ENCODE measurements around the gene LANCL2. TPM values are rescaled to one million over a fixed set of nuclear protein-coding genes. Genes with fewer than 3 reads are reported as not detected.
"Not testable (repeated sequence)": the region's sequence is repeated elsewhere in the genome, so short reads cannot be mapped to it uniquely, and the experiment has no call there.

The LANCL2 gene
- total RNA-seq, 1 donor from 2014 or later = 21.5 TPM

GRCh38 chr7:55413442-55413841 is 48.3 kb downstream of the LANCL2 start:
- H3K27me3 Mint-ChIP-seq = no peaks in the 10 kb centered on the region
- H3K9me3 Mint-ChIP-seq = no peaks in the 10 kb centered on the region
- H3K36me3 Mint-ChIP-seq (ENCODE audit: low read depth) = peaks cover 7% of the 10 kb centered on the region
- H3K4me1 Mint-ChIP-seq = peaks cover 2% of the 10 kb centered on the region
- TF ChIP-seq CTCF (IDR thresholded peaks at IDR 0.05) = no peak
- intact Hi-C loops (cut with micrococcal nuclease) = no loop called here
- ChIA-PET POLR2A (interaction anchor here (0.5 to 0.6 kb wide), 2 partner anchors 550 to 619 kb away, joined by 3 to 9 read pairs; no protein-coding TSS in a partner anchor), CTCF (interaction anchor here (0.6 to 4.0 kb wide), 6 partner anchors 10 to 158 kb away, joined by 3 to 33 read pairs (median 4); no protein-coding TSS in a partner anchor)
- no peak overlapping the region for H3K27ac Mint-ChIP-seq
- ATAC-seq (ENCODE audit: low read depth) (no peak), DNase-seq (no peak)
- H3K4me3 Mint-ChIP-seq = no peak overlapping the region

GRCh38 chr7:55415173-55415778 is 50.1 kb downstream of the LANCL2 start:
- peak; percentile 55 for DNase-seq
- POLR2A ChIA-PET = interaction anchor here (0.6 to 1.5 kb wide), 3 partner anchors 50 to 656 kb away, joined by 3 to 12 read pairs (median 4); partner anchors contain the start of genes LANCL2, NIPSNAP2 and SEC61G
- H3K27me3 Mint-ChIP-seq = no peaks in the 10 kb centered on the region

GRCh38 chr7:55417456-55417855 is 52.3 kb downstream of the LANCL2 start:
- H3K27me3 Mint-ChIP-seq; ATAC-seq (ENCODE audit: low read depth); H3K9me3 Mint-ChIP-seq; CTCF ChIA-PET; POLR2A ChIA-PET; H3K4me1 Mint-ChIP-seq; H3K27ac Mint-ChIP-seq; H3K36me3 Mint-ChIP-seq (ENCODE audit: low read depth); intact Hi-C loops (cut with micrococcal nuclease); DNase-seq; H3K4me3 Mint-ChIP-seq: not testable (repeated sequence)

More at GRCh38 chr7:55415173-55415778, 50.1 kb downstream of the LANCL2 start:
- Mint-ChIP-seq H3K27ac (no peak overlapping the region), H3K4me3 (no peak overlapping the region), H3K9me3 (no peaks in the 10 kb centered on the region), H3K36me3 (ENCODE audit: low read depth) (peaks cover 7% of the 10 kb centered on the region), H3K4me1 (peaks cover 2% of the 10 kb centered on the region)
- CTCF ChIA-PET = interaction anchor here (0.7 to 4.0 kb wide), 14 partner anchors 8 to 658 kb away, joined by 3 to 33 read pairs (median 4); no protein-coding TSS in a partner anchor
- intact Hi-C loops (cut with micrococcal nuclease) = loop anchor here (1.0 kb wide), 3 partner anchors 50 to 641 kb away; partner anchors contain the start of gene LANCL2
- TF ChIP-seq CTCF (IDR thresholded peaks at IDR 0.05) = no peak
- ATAC-seq (ENCODE audit: low read depth) = peak; percentile 99

GRCh38 chr7:55420530-55420929 is 55.4 kb downstream of the LANCL2 start:
- no peaks in the 10 kb centered on the region for H3K4me1 Mint-ChIP-seq
- DNase-seq (no peak), ATAC-seq (ENCODE audit: low read depth) (no peak)
- peaks cover 5% of the 10 kb centered on the region for H3K36me3 Mint-ChIP-seq (ENCODE audit: low read depth)
- no peak for TF ChIP-seq CTCF (IDR thresholded peaks at IDR 0.05)
- no peak overlapping the region for H3K4me3 Mint-ChIP-seq
- no peaks in the 10 kb centered on the region for H3K9me3 Mint-ChIP-seq
- POLR2A ChIA-PET = no interaction called here
- intact Hi-C loops (cut with micrococcal nuclease) = no loop called here
- CTCF ChIA-PET = no interaction called here
- no peaks in the 10 kb centered on the region for H3K27me3 Mint-ChIP-seq
- no peak overlapping the region for H3K27ac Mint-ChIP-seq

GRCh38 chr7:55423277-55423711 is 58.2 kb downstream of the LANCL2 start:
- no peak overlapping the region for H3K27ac Mint-ChIP-seq
- no peak overlapping the region for H3K4me3 Mint-ChIP-seq
- intact Hi-C loops (cut with micrococcal nuclease) = no loop called here
- ChIA-PET CTCF (interaction anchor here (0.9 to 1.4 kb wide), 2 partner anchors 8 to 9 kb away, joined by 3 to 6 read pairs; no protein-coding TSS in a partner anchor), POLR2A (no interaction called here)
- TF ChIP-seq CTCF (IDR thresholded peaks at IDR 0.05) = no peak
- no peaks in the 10 kb centered on the region for H3K27me3 Mint-ChIP-seq
- no peaks in the 10 kb centered on the region for H3K4me1 Mint-ChIP-seq
- DNase-seq = no peak
- no peaks in the 10 kb centered on the region for H3K9me3 Mint-ChIP-seq
- H3K36me3 Mint-ChIP-seq (ENCODE audit: low read depth) = peaks cover 20% of the 10 kb centered on the region
- ATAC-seq (ENCODE audit: low read depth) = no peak

Measured in activated B cell treated with CpG ODN at 0.5 μM for 24 hours (primary cell).